GM18870 (cell line): Measurements from ENCODE around the gene AFAP1.

ENCODE experiments used
- ATAC-seq: cut with Tn5 transposase; IDR thresholded peaks from one replicate; pipeline ENCODE4 v1.9.1; 2021; ENCODE audit warnings: moderate library complexity; ENCODE audit not compliant: unreplicated experiment

AFAP1 gene, protein sequence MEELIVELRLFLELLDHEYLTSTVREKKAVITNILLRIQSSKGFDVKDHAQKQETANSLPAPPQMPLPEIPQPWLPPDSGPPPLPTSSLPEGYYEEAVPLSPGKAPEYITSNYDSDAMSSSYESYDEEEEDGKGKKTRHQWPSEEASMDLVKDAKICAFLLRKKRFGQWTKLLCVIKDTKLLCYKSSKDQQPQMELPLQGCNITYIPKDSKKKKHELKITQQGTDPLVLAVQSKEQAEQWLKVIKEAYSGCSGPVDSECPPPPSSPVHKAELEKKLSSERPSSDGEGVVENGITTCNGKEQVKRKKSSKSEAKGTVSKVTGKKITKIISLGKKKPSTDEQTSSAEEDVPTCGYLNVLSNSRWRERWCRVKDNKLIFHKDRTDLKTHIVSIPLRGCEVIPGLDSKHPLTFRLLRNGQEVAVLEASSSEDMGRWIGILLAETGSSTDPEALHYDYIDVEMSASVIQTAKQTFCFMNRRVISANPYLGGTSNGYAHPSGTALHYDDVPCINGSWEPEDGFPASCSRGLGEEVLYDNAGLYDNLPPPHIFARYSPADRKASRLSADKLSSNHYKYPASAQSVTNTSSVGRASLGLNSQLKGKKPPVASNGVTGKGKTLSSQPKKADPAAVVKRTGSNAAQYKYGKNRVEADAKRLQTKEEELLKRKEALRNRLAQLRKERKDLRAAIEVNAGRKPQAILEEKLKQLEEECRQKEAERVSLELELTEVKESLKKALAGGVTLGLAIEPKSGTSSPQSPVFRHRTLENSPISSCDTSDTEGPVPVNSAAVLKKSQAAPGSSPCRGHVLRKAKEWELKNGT

DNA sequence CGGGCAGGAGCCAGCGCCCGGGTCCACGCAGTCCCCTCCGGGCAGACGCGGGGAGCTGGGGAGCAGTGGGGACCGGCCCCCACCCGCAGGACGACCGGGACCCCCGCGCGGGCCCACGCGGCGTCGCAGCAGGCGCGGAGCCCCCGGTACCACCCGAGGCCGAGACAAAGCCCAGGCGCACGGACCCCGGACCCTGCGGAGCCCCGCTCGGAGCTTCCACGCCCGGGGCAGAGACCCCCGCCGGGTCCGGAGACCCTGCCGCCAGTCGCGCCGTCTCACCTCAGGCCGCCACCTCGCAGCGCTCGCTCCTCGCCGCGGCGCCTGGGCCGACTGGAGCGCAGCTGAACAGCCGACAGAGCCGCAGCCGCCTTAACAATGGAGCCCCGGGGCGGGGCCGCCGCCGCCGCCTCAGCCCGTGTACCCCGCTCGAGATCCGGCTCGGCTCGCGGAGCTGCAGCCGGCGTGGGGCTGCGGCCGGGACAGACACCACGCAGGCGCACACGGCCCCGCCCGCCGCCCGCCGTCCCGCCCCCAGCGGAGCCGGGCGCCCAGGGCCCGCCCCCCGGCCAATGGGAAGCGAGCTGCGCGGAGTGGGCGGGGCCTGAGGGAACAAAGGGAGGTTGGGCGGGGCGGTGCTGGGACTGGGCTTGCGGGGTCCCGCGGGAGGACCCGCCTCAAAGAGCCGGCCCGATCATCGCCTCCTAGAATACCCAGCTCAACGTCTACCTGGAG lies at the start of gene AFAP1:
AFAP1 (minus strand) TSS at position 485 of the 732 bp plus-strand sequence. CDS start 67,783 bp downstream, outside the sequence.
- ATAC-seq: no peak

DNA sequence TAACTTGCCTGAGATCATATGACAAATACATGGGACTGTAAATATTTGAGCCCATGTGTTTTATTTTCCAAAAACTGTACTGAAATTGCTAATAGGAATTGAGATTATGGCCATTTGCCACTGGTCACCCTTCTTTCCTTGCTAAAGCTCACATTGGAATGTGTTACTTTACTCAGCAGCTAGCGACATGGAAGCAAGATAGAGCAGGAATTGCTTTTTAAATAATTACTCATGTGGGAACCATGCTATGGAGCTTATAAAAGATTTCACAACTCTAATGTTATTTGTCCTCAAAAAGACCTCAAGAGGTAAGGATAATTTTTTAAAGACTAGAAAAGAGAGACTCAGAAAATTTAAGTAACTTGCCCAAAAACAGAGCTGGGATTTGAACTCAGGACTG lies 48.8 kb upstream of the AFAP1 start:
- ATAC-seq: no peak

DNA sequence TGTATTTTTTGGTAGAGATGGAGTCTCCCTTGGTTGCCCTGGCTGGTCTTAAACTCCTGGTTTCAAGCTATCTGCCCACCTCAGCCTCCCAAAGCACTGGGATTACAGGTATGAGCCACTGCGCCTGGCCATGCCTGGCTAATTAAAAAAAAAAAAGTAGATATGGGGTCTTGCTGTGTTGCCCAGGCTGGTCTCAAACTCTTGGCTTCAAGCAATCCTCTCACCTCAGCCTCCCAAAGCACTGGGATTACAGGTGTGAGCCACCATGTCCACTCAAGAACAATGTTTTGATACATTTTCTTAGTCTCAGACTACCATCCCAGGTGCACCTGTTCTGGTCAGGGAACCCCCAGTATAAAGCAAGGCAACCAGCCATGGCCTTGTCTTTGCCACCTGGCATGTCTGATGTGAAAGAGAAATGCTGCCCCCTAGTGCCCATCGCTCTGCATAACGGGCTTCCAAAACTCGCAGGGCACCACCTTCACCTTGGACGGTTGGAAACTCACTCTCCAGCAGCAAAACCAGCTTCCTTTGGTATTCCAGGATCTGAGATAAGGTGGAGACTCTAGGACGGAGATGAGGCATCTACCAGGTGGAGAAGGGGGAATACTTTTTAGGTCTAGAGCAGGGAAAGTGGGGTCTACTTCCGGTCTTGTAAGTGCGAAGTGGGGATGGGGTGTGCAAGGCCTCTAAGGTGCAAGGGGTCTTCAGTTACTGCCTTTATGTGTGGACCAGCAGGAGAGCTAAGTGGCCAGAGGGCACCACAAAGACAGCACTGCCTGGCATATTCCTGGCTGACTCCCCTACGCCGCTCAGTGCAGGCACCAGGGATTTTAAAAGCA lies 47.7 kb upstream of the AFAP1 start:
- ATAC-seq: peak; percentile 68

DNA sequence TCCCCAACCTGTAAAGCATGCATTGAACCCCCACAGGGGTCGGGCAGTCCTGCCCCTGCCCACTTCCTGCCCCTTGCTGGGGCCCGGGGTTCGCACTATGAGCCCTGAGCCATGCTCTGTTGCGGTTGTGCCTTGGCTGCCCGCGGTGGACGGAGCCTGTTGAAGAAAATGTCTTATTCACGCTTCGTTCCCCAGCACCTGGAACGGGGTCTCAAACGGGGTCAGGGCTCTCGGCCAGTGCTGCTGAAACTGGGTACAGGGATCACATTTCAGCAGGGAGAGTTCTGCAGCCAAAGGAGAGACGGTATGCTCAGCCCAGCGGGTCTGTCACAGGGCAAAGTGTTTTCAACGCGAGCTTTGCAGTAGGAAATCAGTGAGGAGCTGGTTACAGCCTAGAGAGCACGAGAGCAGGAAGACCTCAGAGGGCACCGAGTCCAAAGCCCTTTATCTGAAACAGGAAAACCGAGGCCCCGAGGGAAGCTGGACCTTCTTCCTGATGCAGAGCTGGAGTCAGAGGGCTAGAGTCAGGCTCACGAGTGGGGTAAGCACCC lies 46.3 kb upstream of the AFAP1 start:
- no peak for ATAC-seq

DNA sequence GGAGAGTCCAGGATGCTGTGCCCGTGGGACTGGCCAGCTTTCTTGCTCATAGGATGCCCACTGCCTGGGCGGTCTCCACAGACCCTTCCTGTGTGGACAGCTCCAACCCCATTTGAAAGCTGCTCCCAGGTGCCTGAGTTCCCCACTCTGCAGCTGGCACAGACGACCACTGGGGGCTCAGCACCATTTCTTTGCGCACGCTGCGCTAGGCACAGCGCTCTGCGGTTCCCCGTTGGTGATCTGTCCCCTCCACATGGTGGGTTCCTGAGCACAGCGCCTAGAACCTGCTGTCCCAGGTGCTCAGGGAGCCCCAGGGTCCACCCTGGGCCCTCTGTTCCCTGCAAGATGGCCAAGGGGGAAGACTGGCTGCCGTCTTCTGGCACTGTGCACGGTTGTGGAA lies 45.4 kb upstream of the AFAP1 start:
- no peak for ATAC-seq

DNA sequence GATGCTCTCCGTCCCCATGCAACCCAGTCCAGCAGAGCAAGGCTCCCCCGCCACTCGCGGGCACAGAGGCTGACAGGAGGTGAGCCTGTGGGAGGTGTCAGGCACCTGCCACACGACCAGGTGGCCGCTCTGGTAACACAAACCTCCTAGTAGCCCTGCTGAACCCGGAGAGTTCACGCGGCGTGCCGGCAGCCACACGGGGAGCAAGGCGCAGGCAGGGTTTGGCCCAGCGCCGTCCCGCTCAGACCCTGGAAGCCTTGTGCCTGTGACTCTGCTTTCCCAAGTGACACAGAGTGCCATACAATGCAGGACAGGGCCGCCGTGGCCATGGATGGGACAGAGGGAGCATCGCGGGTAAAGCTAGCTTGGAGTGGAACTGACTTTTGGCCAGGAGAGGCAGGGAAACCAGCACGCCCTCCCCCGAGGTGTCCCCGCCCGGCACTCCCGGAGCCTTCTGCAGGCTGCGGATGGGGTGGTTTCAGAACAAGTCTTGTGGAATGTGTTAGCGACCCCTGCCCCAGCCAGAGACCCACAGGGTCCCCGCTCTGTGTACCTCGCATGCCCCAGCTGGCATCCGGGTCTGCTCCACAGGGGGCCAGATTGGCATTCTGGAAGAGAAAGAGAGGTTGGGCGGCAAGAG lies 44.7 kb upstream of the AFAP1 start:
- ATAC-seq: no peak

DNA sequence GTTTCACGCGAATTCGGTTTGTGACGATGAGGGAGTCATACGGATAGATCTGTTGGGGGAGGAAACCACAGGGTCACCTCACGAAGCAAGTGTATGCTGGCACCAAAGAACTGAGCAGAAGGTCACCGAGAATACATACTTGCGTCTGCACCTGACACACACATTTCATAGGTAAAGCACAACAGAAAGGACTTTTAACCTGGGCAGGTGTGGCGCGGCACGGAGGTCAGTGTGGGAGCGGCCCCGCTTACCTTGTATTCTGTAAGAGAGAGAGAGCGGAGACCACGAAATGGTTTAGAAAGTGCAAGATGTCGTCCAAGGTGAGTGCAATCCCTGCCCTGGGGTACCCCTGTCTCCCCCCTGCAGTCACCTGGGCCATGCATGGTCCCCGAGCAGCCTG lies 43.6 kb upstream of the AFAP1 start:
- no peak for ATAC-seq

DNA sequence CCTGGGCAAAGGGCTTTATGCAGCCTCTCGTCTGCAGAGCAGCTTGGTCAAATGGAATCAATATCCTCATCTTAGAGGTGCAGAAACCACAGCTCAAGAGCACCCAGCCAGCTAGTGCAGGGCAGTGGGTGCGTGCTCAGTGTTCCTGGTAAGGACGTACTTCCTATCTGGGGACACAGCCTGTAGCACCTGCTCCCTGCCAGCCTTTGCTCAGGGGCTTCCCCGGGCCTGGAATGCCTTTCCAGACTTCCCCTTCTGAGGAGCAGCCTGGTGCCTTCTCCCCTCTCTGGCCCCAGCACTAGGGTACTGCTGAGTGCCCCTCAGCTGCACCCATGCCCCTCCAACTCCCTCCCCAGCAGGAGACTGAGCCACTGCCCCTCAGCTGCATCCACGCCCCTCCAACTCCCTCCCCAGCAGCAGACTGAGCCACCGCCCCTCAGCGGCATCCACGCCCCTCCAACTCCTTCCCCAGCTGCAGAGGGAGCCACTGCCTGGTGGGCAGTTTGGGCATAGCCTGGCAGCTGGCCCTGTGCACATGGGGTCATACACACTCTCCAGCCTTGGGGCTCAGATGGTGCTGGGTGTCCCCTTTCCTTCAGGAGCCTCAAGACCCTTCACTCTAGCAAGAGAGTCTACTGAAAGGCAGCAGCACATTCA lies 42.2 kb upstream of the AFAP1 start:
- ATAC-seq: no peak

DNA sequence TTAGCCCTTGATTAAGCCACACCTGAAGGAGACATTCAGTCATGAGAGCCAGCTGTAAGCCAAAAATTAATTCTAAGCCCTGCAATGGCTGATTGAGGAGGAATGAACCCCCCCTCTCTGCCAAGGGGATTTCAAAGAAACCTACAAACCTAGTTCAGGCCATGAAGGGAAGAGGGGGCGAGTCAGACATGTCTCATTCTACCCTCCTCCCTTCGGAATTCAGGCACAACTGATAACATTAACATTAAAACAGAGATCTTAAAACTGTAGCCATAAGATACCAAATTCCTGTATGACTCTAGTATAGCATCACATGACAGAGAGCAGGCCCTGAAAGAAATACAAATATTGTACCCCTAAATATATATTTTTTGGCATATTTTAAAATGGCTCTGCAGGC lies 40.4 kb upstream of the AFAP1 start:
- no peak for ATAC-seq

DNA sequence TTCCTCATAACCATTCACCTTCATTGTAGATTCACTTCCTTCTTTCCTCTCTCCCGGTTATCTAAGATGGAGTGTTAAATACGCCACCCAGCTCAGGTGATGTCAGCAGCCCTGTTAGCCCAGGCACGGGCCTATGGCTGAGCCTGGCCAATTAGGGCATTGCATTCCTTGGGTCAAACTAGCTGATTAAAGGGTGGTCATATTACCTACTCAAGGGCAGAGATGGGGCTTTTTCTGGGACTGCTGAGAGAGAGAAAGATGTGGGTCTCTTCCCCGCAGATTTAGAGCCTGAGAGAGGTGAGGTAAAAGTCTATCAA lies 39.9 kb upstream of the AFAP1 start:
- no peak for ATAC-seq

DNA sequence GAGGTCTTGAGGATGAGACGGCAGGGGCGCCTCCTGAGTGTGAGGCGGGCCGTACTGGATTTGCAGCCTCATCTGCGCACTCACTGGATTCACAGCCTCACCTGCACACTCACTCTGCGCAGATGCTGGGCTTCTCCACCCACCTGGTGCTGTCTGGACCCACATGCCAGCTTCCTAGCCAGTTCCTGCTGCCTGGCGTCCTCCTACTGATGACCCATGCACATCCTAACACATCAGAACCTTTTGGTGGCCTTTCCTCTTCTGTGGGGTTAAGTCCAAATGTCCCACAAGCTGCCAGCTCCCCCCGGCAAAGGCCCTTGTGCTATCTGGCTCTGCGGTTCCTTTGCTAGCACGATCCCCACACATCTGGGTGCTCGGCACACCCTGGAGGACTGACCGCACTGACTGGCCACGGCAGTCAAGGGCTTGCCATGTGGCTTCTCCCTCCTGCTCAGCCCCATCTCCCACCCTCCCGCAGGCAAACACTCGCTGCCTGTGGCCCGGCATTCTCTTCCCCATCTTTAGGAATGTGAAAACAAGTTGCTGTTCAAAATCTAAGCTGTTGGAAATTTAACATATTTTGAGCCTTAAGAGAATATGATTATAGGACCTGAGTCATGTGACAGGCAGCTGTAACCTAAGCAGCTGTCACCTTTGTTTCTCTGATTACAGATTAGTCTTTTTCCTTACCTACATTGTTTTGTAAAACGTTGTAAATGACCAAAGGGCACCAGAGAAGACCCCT lies 39.4 kb upstream of the AFAP1 start:
- no peak for ATAC-seq

DNA sequence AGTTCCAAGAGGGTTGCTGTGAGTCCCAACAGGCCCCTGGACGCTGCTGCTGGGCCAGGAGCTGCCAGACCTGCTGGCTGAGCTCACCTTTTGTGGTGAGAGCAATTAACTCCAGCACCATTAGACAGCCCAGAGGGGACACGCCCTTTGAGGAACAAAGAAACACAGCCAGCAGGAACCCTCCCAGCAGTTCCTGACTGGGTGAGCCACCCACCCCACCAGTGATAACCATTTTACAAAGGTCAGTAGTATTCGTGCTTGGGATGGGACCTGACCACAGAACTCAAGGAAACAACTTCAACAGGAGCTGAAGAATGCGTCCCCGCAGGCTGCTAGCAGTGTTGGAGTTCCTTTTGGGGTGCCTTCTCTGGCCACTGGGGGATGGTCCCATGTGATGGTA lies 38.8 kb upstream of the AFAP1 start:
- ATAC-seq: no peak

DNA sequence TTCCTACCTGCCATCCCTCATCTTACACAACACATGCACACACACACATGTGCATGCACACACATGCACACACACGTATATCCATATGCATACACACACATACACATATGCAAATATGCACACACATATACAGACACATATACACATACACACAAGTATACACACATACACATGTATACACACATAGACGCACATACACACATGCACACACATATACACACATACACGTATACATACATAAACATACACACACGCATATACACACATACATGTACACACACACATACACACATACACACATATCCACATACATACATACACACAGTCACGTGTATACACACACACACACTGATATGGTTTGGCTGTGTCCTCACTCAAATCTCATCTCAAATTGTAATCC lies 37.0 kb upstream of the AFAP1 start:
- ATAC-seq: no peak

DNA sequence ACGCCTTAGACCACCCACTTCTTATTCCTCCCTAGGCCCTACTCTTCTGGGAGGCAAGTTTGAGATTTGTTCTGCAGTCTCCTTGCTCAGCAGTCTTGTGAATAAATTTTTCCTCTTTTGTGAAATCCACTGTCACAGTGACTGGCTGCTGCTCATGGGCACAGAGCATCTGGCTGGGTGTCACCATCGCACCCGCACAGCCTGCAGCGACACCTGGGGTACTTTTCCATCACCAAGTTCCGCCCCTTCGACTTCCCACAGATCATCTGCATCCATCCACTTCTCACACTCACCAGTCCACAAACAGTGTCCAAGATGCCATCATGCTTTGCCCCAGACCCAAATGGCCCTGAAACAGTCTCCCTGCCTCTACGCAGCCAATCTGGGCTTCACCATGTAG lies 36.4 kb upstream of the AFAP1 start:
- no peak for ATAC-seq

DNA sequence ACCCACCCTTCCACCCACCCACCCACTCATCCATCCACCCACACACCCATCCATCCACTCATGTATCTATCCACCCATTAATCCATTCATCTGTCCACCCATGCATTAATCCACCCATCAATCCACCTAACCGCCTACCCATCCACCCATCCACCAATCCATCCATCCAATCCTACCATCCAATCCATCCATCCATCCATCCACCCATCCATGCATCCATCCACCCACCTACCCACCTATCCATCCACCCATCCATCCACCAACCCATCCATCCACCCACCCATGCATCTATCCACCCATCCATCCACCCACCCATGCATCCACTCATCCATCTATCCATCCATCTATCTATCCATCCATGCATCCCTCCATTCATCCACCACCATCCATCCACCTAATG lies 34.8 kb upstream of the AFAP1 start:
- no peak for ATAC-seq

DNA sequence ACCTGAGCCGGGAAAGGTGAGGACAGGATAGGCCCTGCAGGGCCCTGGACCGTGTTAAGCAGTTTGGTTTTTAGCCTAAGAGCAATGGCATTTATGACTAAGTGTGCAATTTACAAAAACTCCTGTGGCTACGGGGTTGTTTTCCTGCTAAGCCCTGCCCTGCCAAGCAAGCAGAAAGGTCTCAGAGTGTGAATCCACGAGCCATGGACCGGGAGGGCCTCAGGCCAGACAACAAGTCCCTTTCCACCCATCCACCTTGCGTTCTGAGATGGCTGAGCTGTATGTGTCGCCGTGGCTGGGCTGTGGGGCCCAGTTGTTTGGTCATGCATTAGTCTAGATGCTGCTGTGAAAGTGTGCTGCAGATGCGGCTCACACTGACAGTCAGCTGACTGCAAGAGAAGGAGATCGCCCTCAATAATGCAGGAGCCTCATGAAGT lies 33.9 kb upstream of the AFAP1 start:
- ATAC-seq: no peak

DNA sequence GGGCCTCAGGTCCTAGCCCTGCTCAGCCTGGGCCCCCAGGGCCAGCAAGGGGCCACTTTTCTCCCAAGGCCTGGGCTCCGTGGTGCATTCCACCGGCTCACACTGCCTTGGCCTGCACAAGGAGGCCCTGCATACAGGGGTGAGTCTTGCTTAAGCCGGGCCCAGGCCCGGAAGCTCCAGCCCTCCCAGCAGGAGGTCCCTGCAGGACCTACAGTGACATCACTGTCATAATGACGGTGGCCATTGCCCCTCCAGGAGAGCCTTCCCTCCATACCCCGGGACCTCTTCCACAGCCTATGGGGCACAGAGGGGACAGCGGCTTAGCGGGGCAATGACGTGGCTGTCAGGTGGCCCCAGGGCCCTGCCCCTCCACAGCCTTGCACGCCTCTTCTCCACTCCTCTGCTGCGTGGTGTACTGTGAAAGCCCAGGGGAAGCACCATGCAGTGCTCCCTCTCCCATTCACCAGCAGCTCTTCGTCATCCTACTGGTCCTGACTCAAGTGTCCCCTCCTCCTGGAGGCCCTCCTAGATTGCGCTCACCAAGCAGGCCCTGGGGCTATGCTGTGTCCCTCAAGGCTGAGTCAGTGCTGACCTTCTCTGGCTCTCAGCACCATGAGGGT lies 32.3 kb upstream of the AFAP1 start:
- no peak for ATAC-seq

DNA sequence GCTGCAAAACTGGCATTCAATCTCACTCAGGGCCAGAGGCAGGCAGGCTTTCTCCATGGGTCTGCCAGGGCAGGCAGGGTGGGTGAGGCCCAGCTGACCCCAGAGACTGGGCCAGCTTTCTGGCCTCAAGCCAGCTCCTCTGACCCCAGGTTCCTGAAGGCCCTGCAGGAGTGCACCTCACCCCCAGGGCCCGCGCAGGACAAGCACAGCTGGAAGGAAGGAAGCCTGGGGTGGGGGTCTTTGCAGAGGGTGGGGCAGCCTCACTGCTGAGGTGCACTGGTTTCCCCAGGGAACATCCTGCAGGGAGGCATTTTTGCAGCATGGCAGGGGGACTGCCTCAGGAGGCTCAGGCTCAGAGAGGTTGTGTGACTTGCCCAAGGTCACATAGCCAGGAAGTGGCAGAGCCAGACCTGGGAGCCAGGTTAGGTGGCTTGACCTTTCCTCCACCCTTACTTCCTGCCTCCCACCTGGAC lies 31.5 kb upstream of the AFAP1 start:
- ATAC-seq: no peak
